DND-41 (cell line): ENCODE results near the gene FGF13.

Experiments used
- EZH2 ChIP-seq: IDR thresholded peaks from 3 replicates; pipeline ENCODE4 v1.6.1; 2012; ENCODE audit warnings: borderline replicate concordance, low read depth, mild to moderate bottlenecking, moderate library complexity, low read length, inconsistent platforms; ENCODE audit not compliant: severe bottlenecking
- TF ChIP-seq, protein P1 (sequence below): IDR thresholded peaks from 2 replicates; pipeline ENCODE4 v1.5.1; 2012; ENCODE audit warnings: borderline replicate concordance, low read length, moderate library complexity, mild to moderate bottlenecking; ENCODE audit not compliant: poor library complexity, severe bottlenecking; ENCODE audit errors: extremely low read depth

DNA sequence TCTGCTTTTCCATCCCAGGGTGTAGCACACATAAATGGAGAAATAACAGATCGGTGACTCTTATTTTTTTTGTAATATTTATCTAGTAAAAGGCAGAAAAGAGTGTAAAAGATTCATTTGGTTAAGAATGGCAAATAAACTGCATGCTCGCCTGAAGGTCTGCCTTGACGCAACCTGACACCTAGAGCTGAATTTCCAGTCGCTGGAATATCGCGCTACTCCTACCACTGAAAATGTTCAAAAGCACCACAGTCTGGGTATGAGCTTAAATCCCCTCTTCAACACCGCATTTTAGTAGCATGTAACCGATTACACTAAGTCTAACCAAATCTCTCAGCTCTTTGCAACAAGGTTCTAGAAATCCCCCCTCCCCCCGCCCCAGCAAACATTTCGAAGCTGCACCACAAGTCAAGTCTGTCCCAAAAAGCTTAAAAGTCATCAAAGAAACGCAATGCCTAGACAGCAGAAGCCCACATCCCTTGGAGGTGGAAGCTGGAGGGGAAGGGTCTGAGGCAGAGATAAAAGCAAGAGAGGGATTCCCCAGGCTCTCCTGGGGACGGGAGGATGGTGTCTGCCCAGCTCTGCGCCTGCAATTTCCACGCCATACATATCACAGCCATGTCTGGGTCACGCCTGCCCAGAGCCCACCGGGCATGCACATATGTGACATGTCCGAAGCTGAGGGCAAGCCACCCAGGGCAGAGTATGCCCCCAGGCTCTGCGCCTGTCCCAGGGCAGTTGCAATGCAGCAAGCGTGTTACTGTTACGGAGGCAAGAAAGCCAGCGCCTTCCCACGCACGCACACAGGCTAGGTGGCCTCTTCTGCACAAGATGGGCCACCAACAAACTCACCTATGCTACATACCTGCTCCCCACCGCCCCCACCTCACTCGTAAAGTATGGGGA lies 1.4 kb downstream of the FGF13 start:
- no peak for TF ChIP-seq EZH2
- TF ChIP-seq, protein P1, sequence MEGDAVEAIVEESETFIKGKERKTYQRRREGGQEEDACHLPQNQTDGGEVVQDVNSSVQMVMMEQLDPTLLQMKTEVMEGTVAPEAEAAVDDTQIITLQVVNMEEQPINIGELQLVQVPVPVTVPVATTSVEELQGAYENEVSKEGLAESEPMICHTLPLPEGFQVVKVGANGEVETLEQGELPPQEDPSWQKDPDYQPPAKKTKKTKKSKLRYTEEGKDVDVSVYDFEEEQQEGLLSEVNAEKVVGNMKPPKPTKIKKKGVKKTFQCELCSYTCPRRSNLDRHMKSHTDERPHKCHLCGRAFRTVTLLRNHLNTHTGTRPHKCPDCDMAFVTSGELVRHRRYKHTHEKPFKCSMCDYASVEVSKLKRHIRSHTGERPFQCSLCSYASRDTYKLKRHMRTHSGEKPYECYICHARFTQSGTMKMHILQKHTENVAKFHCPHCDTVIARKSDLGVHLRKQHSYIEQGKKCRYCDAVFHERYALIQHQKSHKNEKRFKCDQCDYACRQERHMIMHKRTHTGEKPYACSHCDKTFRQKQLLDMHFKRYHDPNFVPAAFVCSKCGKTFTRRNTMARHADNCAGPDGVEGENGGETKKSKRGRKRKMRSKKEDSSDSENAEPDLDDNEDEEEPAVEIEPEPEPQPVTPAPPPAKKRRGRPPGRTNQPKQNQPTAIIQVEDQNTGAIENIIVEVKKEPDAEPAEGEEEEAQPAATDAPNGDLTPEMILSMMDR, result no peak
